GM19099 (cell line): ENCODE data around the gene ME2.

Experiments used
- POLR2A ChIP-seq: IDR thresholded peaks from 3 replicates; pipeline ENCODE4 v1.6.1; 2011; ENCODE audit warnings: low read depth; ENCODE audit not compliant: insufficient read length; ENCODE audit errors: extremely low read depth

ME2 gene

GRCh38 chr18:50937183-50937582 is 58.3 kb downstream of the ME2 start:
- no peak for TF ChIP-seq POLR2A

- no peak for TF ChIP-seq POLR2A
These were observed 60.0 kb downstream of the ME2 start for GRCh38 chr18:50938912-50939311.

GRCh38 chr18:50944245-50944932 is 65.5 kb downstream of the ME2 start:
- no peak for TF ChIP-seq POLR2A

- no peak for TF ChIP-seq POLR2A
These were observed 69.0 kb downstream of the ME2 start for GRCh38 chr18:50947899-50948298.

GRCh38 chr18:50949185-50949584 is 70.3 kb downstream of the ME2 start:
- TF ChIP-seq POLR2A = no peak

GRCh38 chr18:50950626-50951025 is 71.7 kb downstream of the ME2 start:
- TF ChIP-seq POLR2A = no peak

- TF ChIP-seq POLR2A = no peak
These were observed 74.9 kb downstream of the ME2 start for GRCh38 chr18:50953822-50954221.

- no peak for TF ChIP-seq POLR2A
These were observed 76.3 kb downstream of the ME2 start for GRCh38 chr18:50955253-50955652.

GRCh38 chr18:50956116-50956515 is 77.2 kb downstream of the ME2 start:
- TF ChIP-seq POLR2A = no peak

- no peak for TF ChIP-seq POLR2A
These were observed 83.1 kb downstream of the ME2 start for GRCh38 chr18:50961974-50962373.

- TF ChIP-seq POLR2A = peak; percentile 97
These were observed 89.1 kb downstream of the ME2 start, which contains the start of gene ELAC1 for GRCh38 chr18:50967714-50968661. Gene ELAC1, plus strand, starts transcription at chr18:50968040. Its CDS starts 6,365 bp downstream, at chr18:50974405.

- TF ChIP-seq POLR2A = no peak
These were observed 90.5 kb downstream of the ME2 start for GRCh38 chr18:50969448-50969847.

GRCh38 chr18:50970006-50970405 is 91.1 kb downstream of the ME2 start:
- no peak for TF ChIP-seq POLR2A

GRCh38 chr18:50973367-50974126 is 94.6 kb downstream of the ME2 start:
- TF ChIP-seq POLR2A = no peak
